OCI-LY7 (cell line): ENCODE data around the gene SGK1. TPM values are rescaled to one million over a fixed set of nuclear protein-coding genes. Genes with fewer than 3 reads are reported as not detected.

ENCODE experiments used
- BruUV-seq: library from RNA; stranded (reverse); fragments of 400-500 nt; replicated peaks from 2 replicates; lab custom pipeline; 2021; lab: Mats Ljungman, UMichigan
- CTCF ChIA-PET: fragments of 300-600 bp; sonication (Branson Sonifier 250); formaldehyde crosslinking; loops from one replicate; lab custom pipeline; 2022; ENCODE audit warnings: antibody characterized with exemption; ENCODE audit not compliant: unreplicated experiment; lab: Charles Lee
- POLR2A ChIA-PET: fragments of 300-600 bp; sonication (Branson Sonifier 250); formaldehyde crosslinking; loops from one replicate; lab custom pipeline; 2022; ENCODE audit warnings: antibody characterized with exemption; lab: Charles Lee
- DNase-seq: peaks from one replicate; pipeline ENCODE4 v3.0.0-alpha.2; 2015; ENCODE audit warnings: low spot score
- H2AFZ ChIP-seq: fragments of 200-600 bp; sonication (generic), shearing (Covaris generic); 2 replicates; pipeline ENCODE4 v1.6.1; 2014; ENCODE audit warnings: mild to moderate bottlenecking, antibody characterized with exemption, low read length, moderate library complexity
- H3K27ac ChIP-seq: fragments of 200-600 bp; sonication (generic); 2 replicates; pipeline ENCODE4 v1.5.1; 2014; ENCODE audit warnings: mixed run types, low read depth, mild to moderate bottlenecking, moderate library complexity, low read length, inconsistent platforms; ENCODE audit not compliant: poor library complexity, severe bottlenecking
- H3K36me3 ChIP-seq: fragments of 200-600 bp; sonication (generic); 2 replicates; pipeline ENCODE4 v1.6.1; 2014; ENCODE audit warnings: mild to moderate bottlenecking, antibody characterized with exemption, low read length, moderate library complexity, mixed read lengths; ENCODE audit not compliant: insufficient read depth
- H3K4me1 ChIP-seq: fragments of 200-600 bp; sonication (generic); 2 replicates; pipeline ENCODE4 v1.5.1; 2014; ENCODE audit warnings: mild to moderate bottlenecking, low read length; ENCODE audit not compliant: insufficient read depth, poor library complexity, severe bottlenecking
- H3K4me2 ChIP-seq: fragments of 200-600 bp; sonication (generic); 2 replicates; pipeline ENCODE4 v1.6.1; 2014; ENCODE audit warnings: mild to moderate bottlenecking, low read length
- H3K4me3 ChIP-seq: fragments of 200-600 bp; sonication (generic); 2 replicates; pipeline ENCODE4 v1.5.1; 2014; ENCODE audit warnings: mild to moderate bottlenecking, low read depth, low read length; ENCODE audit not compliant: poor library complexity, severe bottlenecking
- H3K79me2 ChIP-seq: fragments of 200-600 bp; sonication (generic); 2 replicates; pipeline ENCODE4 v1.6.1; 2016; ENCODE audit warnings: low read depth, mild to moderate bottlenecking, low read length, moderate library complexity, mixed read lengths; ENCODE audit not compliant: insufficient read depth
- H3K9me2 ChIP-seq: fragments of 200-600 bp; sonication (generic); 2 replicates; pipeline ENCODE4 v1.6.1; 2016; ENCODE audit warnings: mild to moderate bottlenecking, low read length, mixed read lengths; ENCODE audit not compliant: insufficient read depth
- H3K9me3 ChIP-seq: fragments of 200-600 bp; sonication (generic); 2 replicates; pipeline ENCODE4 v1.6.1; 2014; ENCODE audit warnings: mild to moderate bottlenecking, mixed run types, low read length, mixed read lengths
- H4K20me1 ChIP-seq: fragments of 200-600 bp; sonication (generic); 2 replicates; pipeline ENCODE4 v1.6.1; 2014; ENCODE audit warnings: mild to moderate bottlenecking, antibody characterized with exemption, low read length, moderate library complexity, mixed read lengths; ENCODE audit not compliant: insufficient read depth
- CTCF ChIP-seq: fragments of 200-600 bp; sonication (generic); conservative IDR thresholded peaks from 2 replicates; pipeline ENCODE4 v1.5.1; 2014; ENCODE audit warnings: mild to moderate bottlenecking, antibody characterized with exemption, low read length, moderate library complexity, mixed read lengths
- EZH2phosphoT487 ChIP-seq: fragments of 200-600 bp; sonication (generic); IDR thresholded peaks from 2 replicates; pipeline ENCODE4 v1.6.1; 2018; ENCODE audit warnings: low read depth, borderline replicate concordance, mild to moderate bottlenecking, mixed run types, antibody characterized with exemption, low read length, moderate library complexity, mixed read lengths
- intact Hi-C: fragments of 100-400 bp; cut with micrococcal nuclease; formaldehyde crosslinking; loops from one replicate; pipeline ENCODE4 v1.10.0; 2022; ENCODE audit not compliant: unreplicated experiment
- total RNA-seq, 2 experiments: library from RNA; depleted of rRNA in 1 of 2; stranded (reverse); fragments of >200 nt in 1 of 2; shearing (Covaris generic) in 1 of 2; gene quantifications; 2 replicates each; pipeline ENCODE4 v1.2.3, GENCODE V29; 2014 to 2022

The SGK1 gene
- total RNA-seq, 2 experiments from 2014 or later = 5.2 to 27.6 TPM

- no peak for DNase-seq
- POLR2A ChIA-PET = no interaction called here
- intact Hi-C loops = no loop called here
- Histone ChIP-seq H3K4me3 (no peak overlapping the region), H3K9me2 (no peaks in the 10 kb centered on the region), H3K79me2 (no peaks in the 10 kb centered on the region), H3K4me1 (no peaks in the 10 kb centered on the region), H2AFZ (no peak overlapping the region), H3K27ac (no peak overlapping the region), H4K20me1 (no peaks in the 10 kb centered on the region), H3K4me2 (no peak overlapping the region), H3K9me3 (no peaks in the 10 kb centered on the region), H3K36me3 (no peaks in the 10 kb centered on the region)
- CTCF ChIA-PET = no interaction called here
- no peak for TF ChIP-seq CTCF
- TF ChIP-seq EZH2phosphoT487 = no peak
- BruUV-seq = no TSS peak
These were observed 24.2 kb upstream of the SGK1 start for GRCh38 chr6:134341999-134342567.

GRCh38 chr6:134340179-134340975 lies 22.5 kb upstream of the SGK1 start:
- H3K9me3 ChIP-seq = no peaks in the 10 kb centered on the region
- H2AFZ ChIP-seq = no peak overlapping the region
- intact Hi-C loops = no loop called here
- H3K27ac ChIP-seq = no peak overlapping the region
- no peak overlapping the region for H3K4me3 ChIP-seq
- no peaks in the 10 kb centered on the region for H4K20me1 ChIP-seq
- DNase-seq = no peak
- no peak overlapping the region for H3K4me2 ChIP-seq
- no TSS peak for BruUV-seq
- no peaks in the 10 kb centered on the region for H3K9me2 ChIP-seq
- no peak for TF ChIP-seq CTCF
- TF ChIP-seq EZH2phosphoT487 = no peak
- ChIA-PET POLR2A (interaction anchor here (0.5 to 1.9 kb wide), 7 partner anchors 9 to 754 kb away, joined by 3 to 9 read pairs (median 4); no protein-coding TSS in a partner anchor), CTCF (no interaction called here)
- no peaks in the 10 kb centered on the region for H3K36me3 ChIP-seq
- H3K4me1 ChIP-seq = no peaks in the 10 kb centered on the region
- no peaks in the 10 kb centered on the region for H3K79me2 ChIP-seq

- no peak for DNase-seq
- Histone ChIP-seq H2AFZ (no peak overlapping the region), H3K36me3 (no peaks in the 10 kb centered on the region), H3K4me1 (no peaks in the 10 kb centered on the region), H3K4me2 (no peak overlapping the region), H4K20me1 (no peaks in the 10 kb centered on the region), H3K79me2 (no peaks in the 10 kb centered on the region), H3K9me3 (no peaks in the 10 kb centered on the region), H3K27ac (no peak overlapping the region), H3K9me2 (no peaks in the 10 kb centered on the region), H3K4me3 (no peak overlapping the region)
- intact Hi-C loops = no loop called here
- no TSS peak for BruUV-seq
- ChIA-PET POLR2A (interaction anchor here (0.7 to 1.9 kb wide), 2 partner anchors 12 to 14 kb away, joined by 4 to 9 read pairs; no protein-coding TSS in a partner anchor), CTCF (no interaction called here)
- TF ChIP-seq EZH2phosphoT487 = no peak
These were observed 21.3 kb upstream of the SGK1 start for GRCh38 chr6:134339216-134339615.
